Measurements from ENCODE around the gene CEBPG.

CEBPG gene

GRCh38 chr19:33382982-33383381 lies 9.5 kb downstream of the CEBPG start:
- DNase-seq: no peak

DNA sequence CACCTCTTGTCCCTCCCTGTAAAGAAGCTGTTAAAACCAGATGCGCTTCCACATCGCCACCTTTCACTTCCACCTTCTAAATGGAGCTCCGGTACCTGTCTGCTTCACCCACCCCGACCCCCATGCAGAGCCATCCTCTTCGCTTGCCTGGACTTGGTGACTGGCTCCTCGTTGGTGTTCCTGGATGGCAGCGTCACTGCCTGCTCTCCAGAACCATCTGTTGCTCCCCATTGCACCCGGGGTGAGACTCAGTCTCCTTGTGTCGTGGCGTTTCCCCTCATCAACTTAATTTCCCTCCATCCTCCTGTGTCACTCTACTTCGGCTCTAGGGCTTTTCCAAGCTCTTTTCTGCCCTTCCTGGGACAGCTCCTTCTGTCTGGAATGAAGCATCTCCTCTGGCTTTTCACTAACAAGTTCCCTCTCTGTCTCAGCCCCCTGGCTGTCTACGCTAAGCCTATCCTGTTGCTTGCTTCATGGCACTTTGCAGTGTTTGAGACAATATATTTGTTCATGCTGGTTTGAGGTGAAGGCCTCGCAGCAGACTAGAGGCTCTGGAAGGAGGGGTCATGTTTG lies 10.3 kb downstream of the CEBPG start:
- DNase-seq: no peak

DNA sequence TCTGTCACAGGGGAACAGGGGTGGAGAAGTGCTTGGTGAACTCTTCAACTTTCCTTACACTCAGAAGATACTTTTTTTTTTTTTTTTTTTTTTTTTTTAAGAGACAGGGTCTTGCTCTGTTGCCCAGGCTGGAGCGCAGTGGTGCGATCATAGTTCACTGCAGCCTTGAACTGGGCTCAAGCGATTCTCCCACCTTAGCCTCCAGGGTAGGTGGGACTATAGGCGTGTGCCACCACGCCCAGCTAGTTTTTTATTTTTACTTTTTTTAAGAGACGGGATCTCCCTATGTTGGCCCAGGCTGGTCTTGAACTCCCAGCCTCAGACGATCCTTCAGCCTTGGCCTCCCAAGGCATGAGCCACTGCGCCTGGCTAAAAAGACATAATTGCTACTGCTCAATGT lies 11.5 kb downstream of the CEBPG start:
- no peak for DNase-seq

DNA sequence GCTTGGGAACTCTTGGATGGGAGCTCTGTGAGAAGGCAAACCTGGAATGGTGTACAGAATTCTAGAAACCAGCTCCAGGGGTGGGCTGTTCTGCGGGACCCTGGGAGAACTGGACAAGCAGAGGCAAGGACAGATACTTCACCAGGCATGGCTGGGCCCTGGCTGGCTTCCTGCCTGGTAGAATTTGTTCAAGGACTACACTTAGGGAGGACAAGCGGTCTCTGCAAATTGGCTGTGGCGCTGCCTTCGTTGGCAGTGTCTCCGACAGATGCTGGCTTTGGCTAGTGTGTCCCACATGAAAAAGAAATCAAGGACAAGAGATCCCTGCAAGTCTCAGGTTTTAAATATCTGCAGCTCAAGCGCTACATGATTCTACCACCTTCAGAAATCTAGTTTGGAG lies 12.4 kb downstream of the CEBPG start:
- no peak for DNase-seq

GRCh38 chr19:33386361-33386858 lies 12.9 kb downstream of the CEBPG start:
- no peak for DNase-seq

- DNase-seq: no peak
Measured at GRCh38 chr19:33387351-33388230, 14.1 kb downstream of the CEBPG start.

DNA sequence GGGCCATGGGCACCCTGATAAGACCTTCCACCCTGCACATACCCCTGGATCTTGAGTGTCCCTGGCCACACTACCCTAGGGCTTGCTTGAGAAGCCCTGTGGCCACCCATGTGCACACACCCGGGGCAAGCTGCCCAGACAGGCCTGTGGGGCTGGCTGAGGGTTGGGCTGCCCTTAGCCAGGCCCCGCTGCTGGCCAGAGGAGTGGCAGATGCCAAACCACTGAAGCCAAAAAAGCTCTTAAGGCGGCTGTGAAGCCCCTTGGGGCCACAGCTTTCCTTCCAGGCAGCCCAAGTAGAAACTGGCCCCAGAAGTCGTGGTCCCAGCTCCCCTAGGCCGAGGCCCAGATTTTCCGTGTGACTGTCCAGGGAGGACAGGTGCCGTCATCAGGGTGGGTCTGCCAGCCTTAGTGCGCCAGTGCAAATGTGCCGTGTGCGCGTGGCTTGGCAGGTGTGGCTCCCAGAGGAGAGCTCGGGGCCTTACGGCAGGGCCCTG lies 14.8 kb downstream of the CEBPG start:
- DNase-seq: no peak

DNA sequence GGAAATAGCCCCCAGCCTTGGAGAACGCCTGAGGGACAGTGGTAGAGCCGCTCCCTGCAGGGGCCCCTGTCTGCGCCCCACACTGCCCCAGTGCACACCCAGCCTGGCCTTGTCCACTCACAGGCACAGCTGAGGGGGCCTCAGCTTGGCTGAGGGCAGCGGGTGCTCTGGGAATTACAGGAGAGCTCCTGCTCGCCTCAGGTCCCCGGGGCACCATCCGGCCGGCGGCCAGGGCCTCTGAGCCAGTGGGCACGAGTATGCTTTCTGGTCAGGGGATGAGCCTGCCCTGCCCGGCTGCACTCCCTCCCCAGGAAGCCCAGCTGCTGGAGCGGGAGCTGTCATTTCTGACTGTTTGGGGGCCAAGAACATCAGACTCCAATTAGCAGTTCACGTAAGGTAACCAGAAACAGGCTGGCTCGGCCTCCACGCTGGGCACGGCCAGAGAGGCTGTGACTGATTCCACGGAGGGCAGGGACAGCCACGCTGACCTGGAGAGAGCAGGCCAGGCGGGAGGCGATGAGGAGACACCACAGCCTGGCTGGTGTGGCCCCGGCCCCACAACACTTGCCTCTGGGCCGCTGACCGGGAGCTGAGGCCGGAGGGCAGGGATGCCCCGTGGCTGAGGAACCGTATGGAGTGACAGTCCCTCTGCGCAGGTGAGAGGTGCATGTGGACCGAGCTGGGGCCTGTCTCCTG lies 15.4 kb downstream of the CEBPG start:
- DNase-seq: no peak

- DNase-seq: no peak
Measured at GRCh38 chr19:33389421-33390100, 16.1 kb downstream of the CEBPG start.

DNA sequence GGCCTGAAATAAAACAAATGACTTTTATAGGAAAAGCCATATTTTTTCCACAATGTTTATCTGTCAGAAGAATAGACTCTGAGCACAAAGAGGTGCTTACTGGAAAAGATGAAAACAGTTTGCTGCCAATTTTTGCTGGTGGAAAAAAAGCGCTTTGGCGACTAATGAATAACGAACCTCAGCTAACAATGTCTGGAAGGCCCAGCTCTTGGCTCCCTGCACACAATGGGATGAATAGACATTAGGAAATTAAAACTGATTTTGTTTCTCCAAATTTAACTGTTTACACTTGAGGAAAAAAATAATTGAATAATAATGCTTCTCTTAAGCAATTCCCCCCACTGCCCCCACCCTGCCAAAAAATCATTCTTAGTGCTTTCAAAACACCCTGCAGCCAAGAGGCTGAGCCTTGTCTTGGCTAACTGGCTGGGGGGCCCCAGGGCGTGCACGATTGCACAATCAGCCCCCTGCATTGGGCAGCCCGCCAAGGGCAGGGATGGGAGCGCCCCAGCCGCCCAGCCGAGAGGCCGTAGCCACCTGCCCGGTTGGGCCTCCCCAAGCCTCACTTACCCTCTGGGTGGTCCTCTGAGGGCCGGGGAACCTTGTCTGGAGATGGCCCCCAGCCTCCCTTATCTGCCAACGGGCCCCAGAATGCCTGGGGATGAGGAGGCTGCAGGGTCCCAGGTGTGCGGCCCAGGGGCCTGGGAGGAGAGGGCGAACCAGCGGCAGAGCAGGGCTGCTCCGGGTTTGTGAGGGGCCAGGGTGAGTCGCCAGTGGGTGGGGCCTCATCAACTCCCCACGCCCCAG lies 16.8 kb downstream of the CEBPG start:
- DNase-seq: no peak

DNA sequence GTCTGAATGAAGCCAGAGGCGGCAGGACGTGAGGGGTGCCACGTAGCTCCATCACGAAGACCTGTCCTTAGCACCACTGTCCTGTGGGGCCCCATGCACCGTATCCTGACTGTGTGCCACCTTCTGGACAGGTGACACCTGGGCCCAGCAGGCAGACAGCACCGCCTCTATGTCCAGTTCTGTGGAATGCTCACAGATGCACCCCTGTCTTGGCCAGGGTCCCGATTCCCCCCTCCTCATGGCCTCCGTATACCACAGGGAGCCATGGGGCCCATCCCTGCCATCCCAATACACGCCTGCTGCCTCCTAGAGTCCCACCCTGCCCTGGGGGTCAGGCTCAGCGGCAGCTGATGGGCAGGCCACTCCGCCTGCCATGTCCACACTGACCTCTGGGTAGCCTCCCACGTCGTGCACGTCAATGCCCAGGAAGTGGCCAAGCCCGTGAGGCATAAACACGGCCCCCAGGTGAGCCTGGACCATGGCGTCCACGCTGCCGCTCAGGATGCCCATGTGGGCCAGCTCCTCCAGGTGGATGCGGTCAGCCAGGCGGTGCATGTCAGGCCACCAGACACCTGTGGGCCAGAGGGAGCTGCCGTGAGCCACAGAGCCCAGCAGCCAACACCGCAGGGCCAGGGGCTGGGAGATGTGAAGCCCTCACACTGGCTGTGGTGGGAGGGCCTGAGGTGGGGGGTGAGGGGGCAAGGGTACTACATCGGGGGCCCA lies 17.6 kb downstream of the CEBPG start:
- DNase-seq: no peak

DNA sequence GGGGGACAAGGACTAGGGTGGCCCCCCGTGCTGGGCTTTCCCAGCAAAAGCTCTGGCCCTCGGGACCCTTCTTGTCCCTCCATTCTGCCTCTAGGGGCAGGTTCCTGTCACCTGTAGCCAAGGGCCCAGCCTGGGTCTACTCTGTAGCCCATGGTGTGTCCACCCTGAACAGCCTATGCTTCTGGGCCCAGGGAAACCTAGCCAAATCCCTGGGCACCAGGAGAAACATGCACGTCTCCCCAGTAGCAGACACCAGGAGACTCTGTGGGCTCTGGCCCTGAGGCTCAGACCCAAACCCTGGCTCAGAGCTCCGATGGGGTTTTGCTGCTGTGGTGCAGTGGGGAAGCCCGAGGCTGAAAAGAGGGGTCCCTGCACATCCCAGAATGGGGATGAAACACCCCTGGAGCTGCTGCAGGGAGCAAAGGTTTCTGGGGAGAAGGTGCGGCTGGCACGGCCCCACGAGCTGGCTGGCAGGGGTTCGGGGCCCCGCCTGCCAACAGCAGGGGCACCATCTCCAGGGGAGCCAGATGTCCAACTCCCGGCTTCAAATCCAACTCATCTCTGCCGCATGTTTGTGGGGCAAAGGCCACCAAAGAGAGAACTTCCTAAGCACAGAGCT lies 18.2 kb downstream of the CEBPG start:
- no peak for DNase-seq

DNA sequence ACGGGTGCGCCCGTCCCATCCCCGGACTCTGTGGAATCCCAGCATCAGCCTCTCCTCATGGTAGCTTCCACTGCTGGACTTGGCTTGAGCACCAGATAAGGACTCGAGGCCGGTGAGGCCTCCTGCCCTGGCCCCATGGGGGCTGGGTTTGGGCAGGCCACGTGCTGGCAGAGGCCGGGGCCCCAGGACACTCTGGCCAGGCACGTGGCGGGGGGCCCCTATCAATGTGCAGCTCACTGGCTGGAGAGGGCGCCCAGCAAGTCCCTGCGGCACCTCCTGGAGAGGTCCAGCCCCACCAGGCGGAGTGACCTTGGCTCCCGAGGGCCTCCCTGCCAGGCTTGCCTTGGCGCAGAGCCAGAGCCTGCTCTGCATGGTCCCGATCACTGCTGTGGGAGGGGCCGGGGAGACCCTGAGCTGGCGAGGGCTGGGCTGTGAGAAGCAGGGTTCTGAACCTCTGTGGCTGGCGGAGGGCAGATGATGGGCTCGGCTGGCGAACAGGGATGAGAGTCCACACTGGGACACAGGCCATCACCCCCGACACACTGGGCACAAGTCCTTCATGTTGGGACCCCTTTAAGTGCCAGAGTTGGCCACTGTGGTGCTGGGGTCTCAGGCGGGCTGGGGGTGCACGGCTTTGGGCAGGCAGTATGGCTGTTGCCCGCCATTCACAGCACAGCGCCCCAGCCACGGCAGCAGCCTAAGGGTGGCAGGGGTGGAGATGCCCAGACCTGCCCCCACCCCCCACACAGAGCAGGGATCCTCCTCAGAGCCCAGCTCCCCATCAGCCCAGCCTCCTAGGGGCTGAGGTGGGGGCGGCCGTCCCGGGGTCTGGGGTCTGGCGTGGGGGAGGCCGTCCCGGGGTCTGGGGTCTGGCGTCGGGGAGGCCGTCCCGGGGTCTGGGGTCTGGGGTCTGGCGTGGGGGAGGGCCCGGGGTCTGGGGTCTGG lies 19.1 kb downstream of the CEBPG start:
- DNase-seq: no peak

- DNase-seq: no peak
Measured at GRCh38 chr19:33393286-33394005, 19.9 kb downstream of the CEBPG start.

GRCh38 chr19:33394006-33394722 lies 20.7 kb downstream of the CEBPG start:
- no peak for DNase-seq

DNA sequence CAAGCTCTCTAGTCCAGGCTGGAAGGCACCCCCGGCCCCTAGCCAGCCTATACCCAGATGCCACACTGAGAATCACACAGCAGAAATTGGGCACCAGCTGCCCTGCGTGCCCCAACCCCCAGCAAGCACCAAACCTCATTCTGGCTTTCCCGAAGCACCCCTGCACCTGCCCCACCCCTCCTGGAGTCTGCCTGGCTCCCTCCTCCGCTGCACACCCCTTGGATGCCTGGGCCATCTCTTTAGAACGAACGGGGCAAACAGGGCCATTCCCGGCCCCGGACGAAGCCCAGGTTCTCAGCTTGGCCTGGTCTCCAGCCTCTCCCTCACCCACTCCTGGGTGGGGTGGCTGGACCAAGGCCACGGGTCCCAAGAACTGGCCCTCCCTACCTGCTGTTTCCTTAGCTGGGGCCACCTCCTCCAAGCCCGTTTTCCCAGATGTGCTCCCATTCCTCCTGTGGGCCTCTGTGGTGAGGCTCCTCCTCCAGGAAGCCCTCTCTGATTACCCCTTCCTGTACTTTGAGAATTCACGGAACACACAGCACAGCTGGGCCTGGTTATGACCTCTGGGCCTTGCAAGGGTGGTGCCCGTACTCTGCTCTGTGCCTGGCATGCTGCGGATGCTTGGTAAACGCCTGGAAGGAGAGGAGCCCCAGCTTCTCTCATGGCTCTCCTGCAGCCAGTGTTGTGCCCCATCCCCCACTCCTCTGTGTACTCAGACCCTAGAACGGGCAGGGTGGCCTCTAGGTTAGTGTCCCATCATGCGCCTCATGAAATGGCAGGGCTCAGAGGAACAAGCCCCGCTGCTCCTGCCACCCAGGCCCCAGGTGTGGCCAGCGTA lies 21.4 kb downstream of the CEBPG start:
- DNase-seq: no peak
